Measurements from ENCODE around the gene SPDL1.

The SPDL1 gene

DNA sequence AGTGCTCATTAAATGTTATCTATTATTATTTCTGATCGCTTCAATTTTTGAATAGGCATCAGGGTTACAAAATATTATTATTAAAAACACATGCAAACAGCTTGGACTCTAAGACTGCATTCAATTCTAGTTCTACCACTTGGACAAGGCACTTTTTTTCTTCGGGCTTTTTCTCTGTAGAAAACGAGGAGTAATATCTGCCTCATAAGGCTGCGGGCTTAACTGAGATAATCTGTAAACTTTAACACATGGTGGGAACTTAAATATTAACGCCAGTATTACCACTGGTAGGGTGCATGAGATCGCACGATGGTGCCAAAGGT lies 511 bp upstream of the SPDL1 start:
- TF ChIP-seq, protein P1, sequence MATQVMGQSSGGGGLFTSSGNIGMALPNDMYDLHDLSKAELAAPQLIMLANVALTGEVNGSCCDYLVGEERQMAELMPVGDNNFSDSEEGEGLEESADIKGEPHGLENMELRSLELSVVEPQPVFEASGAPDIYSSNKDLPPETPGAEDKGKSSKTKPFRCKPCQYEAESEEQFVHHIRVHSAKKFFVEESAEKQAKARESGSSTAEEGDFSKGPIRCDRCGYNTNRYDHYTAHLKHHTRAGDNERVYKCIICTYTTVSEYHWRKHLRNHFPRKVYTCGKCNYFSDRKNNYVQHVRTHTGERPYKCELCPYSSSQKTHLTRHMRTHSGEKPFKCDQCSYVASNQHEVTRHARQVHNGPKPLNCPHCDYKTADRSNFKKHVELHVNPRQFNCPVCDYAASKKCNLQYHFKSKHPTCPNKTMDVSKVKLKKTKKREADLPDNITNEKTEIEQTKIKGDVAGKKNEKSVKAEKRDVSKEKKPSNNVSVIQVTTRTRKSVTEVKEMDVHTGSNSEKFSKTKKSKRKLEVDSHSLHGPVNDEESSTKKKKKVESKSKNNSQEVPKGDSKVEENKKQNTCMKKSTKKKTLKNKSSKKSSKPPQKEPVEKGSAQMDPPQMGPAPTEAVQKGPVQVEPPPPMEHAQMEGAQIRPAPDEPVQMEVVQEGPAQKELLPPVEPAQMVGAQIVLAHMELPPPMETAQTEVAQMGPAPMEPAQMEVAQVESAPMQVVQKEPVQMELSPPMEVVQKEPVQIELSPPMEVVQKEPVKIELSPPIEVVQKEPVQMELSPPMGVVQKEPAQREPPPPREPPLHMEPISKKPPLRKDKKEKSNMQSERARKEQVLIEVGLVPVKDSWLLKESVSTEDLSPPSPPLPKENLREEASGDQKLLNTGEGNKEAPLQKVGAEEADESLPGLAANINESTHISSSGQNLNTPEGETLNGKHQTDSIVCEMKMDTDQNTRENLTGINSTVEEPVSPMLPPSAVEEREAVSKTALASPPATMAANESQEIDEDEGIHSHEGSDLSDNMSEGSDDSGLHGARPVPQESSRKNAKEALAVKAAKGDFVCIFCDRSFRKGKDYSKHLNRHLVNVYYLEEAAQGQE (IDR thresholded peaks at IDR 0.05; ENCODE audit: insufficient read depth in 1 of 2, low read depth in 2 of 2, low read length in 2 of 2) = no peak
- no peak for TF ChIP-seq SIN3A (IDR thresholded peaks at IDR 0.05; ENCODE audit: borderline replicate concordance, insufficient read depth, low read length)
- no peak for TF ChIP-seq FOXP2 (optimal IDR thresholded peaks at IDR 0.05; ENCODE audit: borderline replicate concordance, extremely low read depth, extremely low read length, insufficient read depth)
- TF ChIP-seq POLR2AphosphoS5 (IDR thresholded peaks at IDR 0.05; ENCODE audit: low read depth, low read length) = no peak
- TF ChIP-seq TAF1 (IDR thresholded peaks at IDR 0.05; ENCODE audit: borderline replicate concordance, insufficient read depth, low read length) = no peak

DNA sequence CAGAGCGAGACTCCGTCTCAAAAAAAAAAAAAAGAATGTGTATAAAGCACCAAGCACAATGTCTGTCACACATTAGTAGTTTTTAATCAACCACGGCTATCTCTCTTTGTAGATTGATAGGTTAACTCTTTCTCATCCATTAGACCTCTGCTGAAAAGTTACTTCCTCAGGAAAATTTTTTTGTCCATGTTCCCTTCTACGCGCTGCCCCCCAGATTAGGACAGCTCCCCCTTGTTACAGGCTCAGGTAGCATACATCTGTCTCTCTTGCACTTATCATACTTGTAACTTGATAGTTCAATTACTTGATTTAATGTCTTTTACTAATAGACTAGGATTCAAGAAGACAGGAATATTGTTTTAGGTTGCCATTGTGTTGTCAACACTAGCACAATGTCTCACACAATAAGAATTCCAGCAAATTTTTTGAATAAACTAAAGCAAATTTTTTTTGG lies 1.5 kb downstream of the SPDL1 start:
- no peak for TF ChIP-seq FOXP2 (optimal IDR thresholded peaks at IDR 0.05; ENCODE audit: borderline replicate concordance, extremely low read depth, extremely low read length, insufficient read depth)

DNA sequence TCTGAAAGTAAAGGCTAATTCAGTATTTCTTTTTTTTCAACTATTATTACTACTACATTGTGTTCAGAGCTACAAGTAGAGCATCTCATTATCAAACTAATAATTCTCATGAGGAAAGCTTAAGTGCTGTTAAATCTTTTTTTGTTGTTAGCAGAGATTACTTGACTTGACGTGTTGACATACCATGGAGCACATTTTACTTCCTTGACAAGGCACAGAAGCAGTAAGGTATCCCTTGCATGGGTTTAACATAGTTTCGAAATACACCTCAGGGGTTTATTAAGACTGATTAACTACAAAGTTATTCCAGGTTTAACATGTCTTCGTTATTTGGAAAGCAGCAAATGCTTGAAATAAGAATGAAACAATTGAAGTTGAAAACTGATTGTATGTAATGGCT lies 7.0 kb downstream of the SPDL1 start:
- TF ChIP-seq POLR2AphosphoS5 (IDR thresholded peaks at IDR 0.05; ENCODE audit: low read depth, low read length) (no peak), SIN3A (IDR thresholded peaks at IDR 0.05; ENCODE audit: borderline replicate concordance, insufficient read depth, low read length) (no peak), FOXP2 (optimal IDR thresholded peaks at IDR 0.05; ENCODE audit: borderline replicate concordance, extremely low read depth, extremely low read length, insufficient read depth) (no peak)
- TF ChIP-seq, protein P1 (IDR thresholded peaks at IDR 0.05; ENCODE audit: insufficient read depth in 1 of 2, low read depth in 2 of 2, low read length in 2 of 2) = no peak

DNA sequence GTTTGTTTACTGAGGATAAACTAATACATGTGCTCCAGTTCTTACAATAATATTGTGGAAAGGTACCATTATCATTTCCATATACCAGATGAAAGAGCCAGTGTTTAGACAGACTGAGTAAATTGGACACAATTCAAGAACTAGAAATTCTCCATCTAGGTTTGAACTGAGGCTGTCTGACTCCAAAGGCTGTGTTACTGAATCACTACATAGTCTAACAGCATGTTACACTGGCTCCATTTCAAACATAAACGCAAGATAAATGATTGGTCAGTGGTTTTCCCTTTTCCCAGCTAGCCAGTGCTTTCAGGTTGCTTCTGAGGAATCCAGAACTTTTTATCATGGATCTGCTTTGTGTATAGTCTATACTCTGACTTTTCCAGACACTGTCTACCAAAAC lies 8.1 kb downstream of the SPDL1 start:
- TF ChIP-seq FOXP2 (optimal IDR thresholded peaks at IDR 0.05; ENCODE audit: borderline replicate concordance, extremely low read depth, extremely low read length, insufficient read depth) = no peak
- TF ChIP-seq SIN3A (IDR thresholded peaks at IDR 0.05; ENCODE audit: borderline replicate concordance, insufficient read depth, low read length) = no peak
- TF ChIP-seq, protein P1 (IDR thresholded peaks at IDR 0.05; ENCODE audit: insufficient read depth in 1 of 2, low read depth in 2 of 2, low read length in 2 of 2) = no peak
- no peak for TF ChIP-seq TAF1 (IDR thresholded peaks at IDR 0.05; ENCODE audit: borderline replicate concordance, insufficient read depth, low read length)
- TF ChIP-seq POLR2AphosphoS5 (IDR thresholded peaks at IDR 0.05; ENCODE audit: low read depth, low read length) = no peak

DNA sequence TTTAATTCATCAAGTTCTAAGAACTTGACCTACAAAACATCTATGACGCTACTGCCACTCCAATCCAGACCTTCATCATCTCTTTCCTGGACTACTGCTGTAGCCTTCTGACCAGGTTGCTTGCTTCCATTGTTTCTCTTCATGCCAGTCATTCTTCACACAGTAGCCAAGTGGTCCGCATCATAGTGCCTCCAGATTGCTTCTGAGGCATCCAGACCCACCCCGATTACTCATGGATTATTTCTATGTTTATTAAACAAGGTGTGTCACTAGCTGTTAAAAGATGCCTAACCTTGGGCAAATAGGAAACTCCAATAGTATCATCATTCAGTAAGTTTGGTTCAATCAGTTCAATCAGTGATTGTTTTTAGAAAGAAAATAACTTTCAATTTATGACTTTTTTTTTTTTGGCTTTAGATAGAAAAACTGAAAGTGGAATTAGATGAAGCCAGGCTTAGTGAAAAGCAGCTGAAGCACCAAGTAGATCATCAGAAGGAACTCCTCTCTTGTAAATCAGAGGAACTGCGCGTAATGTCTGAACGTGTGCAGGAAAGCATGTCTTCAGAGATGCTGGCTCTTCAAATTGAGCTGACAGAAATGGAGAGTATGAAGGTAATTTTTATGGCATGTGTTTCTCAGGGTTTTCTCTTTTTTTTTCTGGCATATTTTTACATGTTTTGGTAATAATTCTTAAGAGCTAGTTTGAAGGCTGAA lies 9.5 kb downstream of the SPDL1 start:
- TF ChIP-seq POLR2AphosphoS5 (IDR thresholded peaks at IDR 0.05; ENCODE audit: low read depth, low read length) (no peak), TAF1 (IDR thresholded peaks at IDR 0.05; ENCODE audit: borderline replicate concordance, insufficient read depth, low read length) (no peak), SIN3A (IDR thresholded peaks at IDR 0.05; ENCODE audit: borderline replicate concordance, insufficient read depth, low read length) (no peak), FOXP2 (optimal IDR thresholded peaks at IDR 0.05; ENCODE audit: borderline replicate concordance, extremely low read depth, extremely low read length, insufficient read depth) (no peak)
- TF ChIP-seq, protein P1 (IDR thresholded peaks at IDR 0.05; ENCODE audit: insufficient read depth in 1 of 2, low read depth in 2 of 2, low read length in 2 of 2) = no peak
